Measurements from ENCODE around the gene ERFL. TPM values are rescaled to one million over a fixed set of nuclear protein-coding genes. Genes with fewer than 3 reads are reported as not detected.
A peak's percentile ranks its signal among the peaks of the same experiment; 100 is the strongest.

Gene ERFL
- total RNA-seq, 2 experiments from 2014 or later = 1.6 to 6.8 TPM

GRCh38 chr19:41871573-41872383 lies 56.5 kb downstream of the ERFL start:
- Histone ChIP-seq H3K36me3 (ENCODE audit: insufficient read depth, low read length) (peaks cover 71% of the 10 kb centered on the region), H3K79me2 (ENCODE audit: insufficient read depth, low read depth, low read length) (peaks cover 19% of the 10 kb centered on the region; the same call in 1 of the 2 replicates), H3K9me3 (ENCODE audit: low read length) (no peaks in the 10 kb centered on the region), H3K9me2 (ENCODE audit: insufficient read depth, low read length) (no peaks in the 10 kb centered on the region), H2AFZ (ENCODE audit: low read length) (no peak overlapping the region), H3K4me2 (ENCODE audit: low read length) (peak overlapping the region; percentile 29), H3K4me1 (ENCODE audit: insufficient read depth, low read length, poor library complexity, severe bottlenecking) (peaks cover 100% of the 10 kb centered on the region), H3K4me3 (ENCODE audit: low read depth, low read length, poor library complexity, severe bottlenecking) (peak overlapping the region; percentile 11), H4K20me1 (ENCODE audit: insufficient read depth, low read length) (peaks cover 13% of the 10 kb centered on the region; the same call in 1 of the 2 replicates), H3K27ac (ENCODE audit: low read depth, low read length, poor library complexity, severe bottlenecking) (peak overlapping the region; percentile 100)
- TF ChIP-seq EZH2phosphoT487 (IDR thresholded peaks at IDR 0.05; ENCODE audit: borderline replicate concordance, low read depth, low read length) = no peak
- TF ChIP-seq, protein P1, sequence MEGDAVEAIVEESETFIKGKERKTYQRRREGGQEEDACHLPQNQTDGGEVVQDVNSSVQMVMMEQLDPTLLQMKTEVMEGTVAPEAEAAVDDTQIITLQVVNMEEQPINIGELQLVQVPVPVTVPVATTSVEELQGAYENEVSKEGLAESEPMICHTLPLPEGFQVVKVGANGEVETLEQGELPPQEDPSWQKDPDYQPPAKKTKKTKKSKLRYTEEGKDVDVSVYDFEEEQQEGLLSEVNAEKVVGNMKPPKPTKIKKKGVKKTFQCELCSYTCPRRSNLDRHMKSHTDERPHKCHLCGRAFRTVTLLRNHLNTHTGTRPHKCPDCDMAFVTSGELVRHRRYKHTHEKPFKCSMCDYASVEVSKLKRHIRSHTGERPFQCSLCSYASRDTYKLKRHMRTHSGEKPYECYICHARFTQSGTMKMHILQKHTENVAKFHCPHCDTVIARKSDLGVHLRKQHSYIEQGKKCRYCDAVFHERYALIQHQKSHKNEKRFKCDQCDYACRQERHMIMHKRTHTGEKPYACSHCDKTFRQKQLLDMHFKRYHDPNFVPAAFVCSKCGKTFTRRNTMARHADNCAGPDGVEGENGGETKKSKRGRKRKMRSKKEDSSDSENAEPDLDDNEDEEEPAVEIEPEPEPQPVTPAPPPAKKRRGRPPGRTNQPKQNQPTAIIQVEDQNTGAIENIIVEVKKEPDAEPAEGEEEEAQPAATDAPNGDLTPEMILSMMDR (conservative IDR thresholded peaks at IDR 0.05; ENCODE audit: low read length) = no peak
- peak; percentile 83 for DNase-seq (ENCODE audit: low spot score)
- BruUV-seq (replicated peaks) = no TSS peak
- intact Hi-C loops (cut with micrococcal nuclease; ENCODE audit: unreplicated experiment) = loop anchor here (2.0 kb wide), 1 partner anchor 15 kb away; no protein-coding TSS in a partner anchor
- ChIA-PET CTCF (ENCODE audit: unreplicated experiment) (no interaction called here), POLR2A (interaction anchor here (1.0 to 2.6 kb wide), 3 partner anchors 9 to 74 kb away, joined by 3 to 9 read pairs (median 4); no protein-coding TSS in a partner anchor)

DNA sequence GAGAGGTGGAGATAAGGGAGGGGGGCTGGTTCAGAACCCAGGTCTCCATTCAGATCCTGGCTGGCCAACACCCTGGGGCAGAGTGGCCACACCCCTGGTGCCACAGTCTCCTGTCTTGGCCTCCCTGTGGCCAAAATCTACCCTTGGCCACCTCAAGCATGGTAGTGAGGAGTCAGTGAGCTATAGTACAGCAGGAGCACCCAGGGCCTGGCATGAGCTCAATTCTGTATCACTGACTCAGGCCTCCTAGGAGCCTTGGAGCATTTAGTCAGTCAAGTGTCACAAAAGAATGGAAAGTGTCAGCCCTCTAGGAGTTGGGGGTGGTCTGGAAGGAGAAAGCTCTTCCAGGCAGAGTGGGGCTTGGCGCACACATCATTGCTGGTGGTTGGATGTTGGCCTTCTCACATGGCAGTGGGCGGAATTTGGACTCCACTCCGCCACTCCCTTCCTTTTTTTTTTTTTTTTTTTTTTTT lies 57.8 kb downstream of the ERFL start:
- H2AFZ ChIP-seq (ENCODE audit: low read length) = no peak overlapping the region
- peak overlapping the region; percentile 69 for H3K4me2 ChIP-seq (ENCODE audit: low read length)
- TF ChIP-seq EZH2phosphoT487 (IDR thresholded peaks at IDR 0.05; ENCODE audit: borderline replicate concordance, low read depth, low read length) = no peak
- TF ChIP-seq, protein P1 (conservative IDR thresholded peaks at IDR 0.05; ENCODE audit: low read length) = no peak
- H3K36me3 ChIP-seq (ENCODE audit: insufficient read depth, low read length) = peaks cover 81% of the 10 kb centered on the region
- DNase-seq (ENCODE audit: low spot score) = no peak
- H3K4me3 ChIP-seq (ENCODE audit: low read depth, low read length, poor library complexity, severe bottlenecking) = peak overlapping the region; percentile 2
- intact Hi-C loops (cut with micrococcal nuclease; ENCODE audit: unreplicated experiment) = no loop called here
- POLR2A ChIA-PET = interaction anchor here (0.6 to 2.6 kb wide), 3 partner anchors 11 to 80 kb away, joined by 5 to 9 read pairs (median 7); no protein-coding TSS in a partner anchor
- BruUV-seq (replicated peaks) = no TSS peak
- peaks cover 30% of the 10 kb centered on the region for H3K79me2 ChIP-seq (ENCODE audit: insufficient read depth, low read depth, low read length)
- H3K9me3 ChIP-seq (ENCODE audit: low read length) = no peaks in the 10 kb centered on the region
- peaks cover 97% of the 10 kb centered on the region for H3K4me1 ChIP-seq (ENCODE audit: insufficient read depth, low read length, poor library complexity, severe bottlenecking)
- no peaks in the 10 kb centered on the region for H3K9me2 ChIP-seq (ENCODE audit: insufficient read depth, low read length)
- H3K27ac ChIP-seq (ENCODE audit: low read depth, low read length, poor library complexity, severe bottlenecking) = peak overlapping the region; percentile 100
- CTCF ChIA-PET (ENCODE audit: unreplicated experiment) = interaction anchor here (0.6 kb wide), 1 partner anchor 59 kb away, joined by 6 read pairs; no protein-coding TSS in a partner anchor
- peaks cover 14% of the 10 kb centered on the region; the same call in 1 of the 2 replicates for H4K20me1 ChIP-seq (ENCODE audit: insufficient read depth, low read length)

All from OCI-LY7 (cell line).